A549 (cell line): ENCODE measurements around the gene GUK1. TPM values are rescaled to one million over a fixed set of nuclear protein-coding genes. Genes with fewer than 3 reads are reported as not detected.

Source experiments
- ATAC-seq, 2 experiments: fragments of 200-7000 bp in 1 of 2; fragments of >200 bp in 1 of 2; cut with Nextera tagmentation in 1 of 2; cut with Tn5 transposase in 1 of 2; 3 replicates each; pipeline versions ENCODE4 v1.8.0 to v1.9.1; 2018 to 2020; ENCODE audit warnings: mild to moderate bottlenecking in 1 of 2, moderate library complexity in 1 of 2
- CTCF ChIA-PET: fragments of 300-600 bp; sonication (Branson Sonifier 250); formaldehyde crosslinking; extraction: SDS; loops from one replicate; lab custom pipeline; 2021; ENCODE audit warnings: antibody characterized with exemption, inconsistent platforms; lab: Yijun Ruan, JAX
- POLR2A ChIA-PET: fragments of 350-600 bp; formaldehyde crosslinking; extraction: SDS; loops from one replicate; lab custom pipeline; 2021; ENCODE audit warnings: antibody characterized with exemption, inconsistent platforms; lab: Yijun Ruan, JAX
- DNase-seq, 2 experiments: peaks; one replicate each; pipeline versions ENCODE4 v3.0.0 to v3.0.0-alpha.2; 2011 to 2016; ENCODE audit warnings: low read depth in 1 of 2, low spot score in 1 of 2
- FAIRE-seq: peaks from 2 replicates; lab custom pipeline; 2011; peaks lifted over from hg19 to GRCh38; lab: Jason Lieb, UNC
- H3K27ac ChIP-seq, 2 experiments: fragments of >200 bp; sonication (Bioruptor Twin); formaldehyde crosslinking; 3 replicates each; pipeline ENCODE4 v1.5.1; 2016 to 2017
- H3K4me1 ChIP-seq: fragments of >200 bp; sonication (Bioruptor Twin); formaldehyde crosslinking; 3 replicates; pipeline ENCODE4 v1.6.1; 2016
- H3K4me2 ChIP-seq: fragments of >200 bp; sonication (Bioruptor Twin); formaldehyde crosslinking; 3 replicates; pipeline ENCODE4 v1.6.1; 2016
- H3K4me3 ChIP-seq: fragments of >200 bp; sonication (Bioruptor Twin); formaldehyde crosslinking; 3 replicates; pipeline ENCODE4 v1.5.1; 2016
- H3K9me3 ChIP-seq: fragments of >200 bp; sonication (Bioruptor Twin); formaldehyde crosslinking; 3 replicates; pipeline ENCODE4 v1.6.1; 2016
- BHLHE40 ChIP-seq: IDR thresholded peaks from 2 replicates; pipeline ENCODE4 v1.6.1; 2012; ENCODE audit warnings: low read depth, low read length, inconsistent platforms
- CBX2 ChIP-seq: fragments of 200-600 bp; sonication (generic); IDR thresholded peaks from 2 replicates; pipeline ENCODE4 v1.6.1; 2016; ENCODE audit warnings: low read depth, mild to moderate bottlenecking, borderline replicate concordance
- CHD2 ChIP-seq: fragments of 150-350 bp; IDR thresholded peaks from 2 replicates; pipeline ENCODE4 v1.6.1; 2014; ENCODE audit warnings: low read length; ENCODE audit not compliant: partially characterized antibody
- CHD4 ChIP-seq: fragments of 200-600 bp; sonication (generic); IDR thresholded peaks from 2 replicates; pipeline ENCODE4 v1.6.1; 2016; ENCODE audit warnings: antibody characterized with exemption, mild to moderate bottlenecking, borderline replicate concordance
- E2F6 ChIP-seq: IDR thresholded peaks from 2 replicates; pipeline ENCODE4 v1.6.1; 2012; ENCODE audit warnings: low read depth, borderline replicate concordance
- EHF ChIP-seq: fragments of 250-450 bp; sonication (Bioruptor Pico); IDR thresholded peaks from 2 replicates; pipeline ENCODE4 v1.5.0; 2020; ENCODE audit warnings: mild to moderate bottlenecking
- EHMT2 ChIP-seq: fragments of 200-600 bp; sonication (generic); IDR thresholded peaks from 2 replicates; pipeline ENCODE4 v1.6.1; 2016; ENCODE audit warnings: antibody characterized with exemption, low read depth, mild to moderate bottlenecking, moderate library complexity
- GATA3 ChIP-seq: IDR thresholded peaks from 2 replicates; pipeline ENCODE4 v1.6.1; 2012; ENCODE audit warnings: borderline replicate concordance
- HOXA7 ChIP-seq: fragments of 250-450 bp; sonication (Bioruptor Pico); IDR thresholded peaks from 2 replicates; pipeline ENCODE4 v1.5.0; 2020; ENCODE audit warnings: mild to moderate bottlenecking, moderate library complexity
- JUNB ChIP-seq: fragments of >200 bp; sonication (Bioruptor Twin); formaldehyde crosslinking; IDR thresholded peaks from 2 replicates; pipeline ENCODE4 v1.6.1; 2016
- KDM1A ChIP-seq: fragments of 200-600 bp; sonication (generic); IDR thresholded peaks from 2 replicates; pipeline ENCODE4 v1.6.1; 2016; ENCODE audit warnings: low read depth, mild to moderate bottlenecking
- MAFK ChIP-seq: fragments of 450-650 bp; IDR thresholded peaks from 2 replicates; pipeline ENCODE4 v1.6.1; 2014; ENCODE audit not compliant: partially characterized antibody
- PBX3 ChIP-seq: IDR thresholded peaks from 2 replicates; pipeline ENCODE4 v1.6.1; 2012
- PHF8 ChIP-seq: fragments of 200-600 bp; sonication (generic); IDR thresholded peaks from 2 replicates; pipeline ENCODE4 v1.6.1; 2016; ENCODE audit warnings: low read depth, mild to moderate bottlenecking, antibody characterized with exemption, moderate library complexity, borderline replicate concordance
- RAD21 ChIP-seq, 2 experiments: fragments of >200 bp in 1 of 2; sonication (Bioruptor Twin) in 1 of 2; formaldehyde crosslinking in 1 of 2; IDR thresholded peaks in 1 of 2; conservative IDR thresholded peaks in 1 of 2; 2 replicates in 1 of 2; 3 replicates in 1 of 2; pipeline ENCODE4 v1.6.1; 2012 to 2018; ENCODE audit warnings: inconsistent platforms in 1 of 2
- RCOR1 ChIP-seq: fragments of 150-350 bp; IDR thresholded peaks from 2 replicates; pipeline ENCODE4 v1.6.1; 2014; ENCODE audit warnings: antibody characterized with exemption, low read length, low read depth
- RFX5 ChIP-seq: fragments of 450-650 bp; IDR thresholded peaks from 2 replicates; pipeline ENCODE4 v1.7.1; 2014; ENCODE audit warnings: antibody characterized with exemption, mild to moderate bottlenecking, moderate library complexity
- SREBF2 ChIP-seq: fragments of 450-650 bp; IDR thresholded peaks from 2 replicates; pipeline ENCODE4 v1.6.1; 2014; ENCODE audit warnings: mild to moderate bottlenecking, moderate library complexity
- USF2 ChIP-seq: fragments of 450-650 bp; IDR thresholded peaks from 2 replicates; pipeline ENCODE4 v1.6.1; 2014; ENCODE audit warnings: antibody characterized with exemption
- ZFP36 ChIP-seq: fragments of 450-650 bp; IDR thresholded peaks from 2 replicates; pipeline ENCODE4 v1.6.1; 2014; ENCODE audit warnings: borderline replicate concordance; ENCODE audit not compliant: partially characterized antibody
- ZNF302 ChIP-seq: fragments of 250-450 bp; sonication (Bioruptor Pico); IDR thresholded peaks from 2 replicates; pipeline ENCODE4 v1.9.0; 2021; ENCODE audit warnings: inconsistent platforms, mild to moderate bottlenecking, moderate library complexity
- ZSCAN20 ChIP-seq: fragments of 250-450 bp; sonication (Bioruptor Pico); IDR thresholded peaks from 2 replicates; pipeline ENCODE4 v1.8.0; 2022; ENCODE audit warnings: mild to moderate bottlenecking, moderate library complexity
- WGBS: methylation state at CpG from one replicate; pipeline ENCODE4 v1.1.6; 2017; ENCODE audit errors: missing lambda C conversion rate; 5-methylcytosine and 5-hydroxymethylcytosine counted together
- polyA plus RNA-seq, 4 experiments: library from polyadenylated mRNA; depleted of rRNA in 3 of 4; stranded (reverse); fragments of >200 nt; fragmentation: RNase III in 1 of 4; extraction: RNeasy Plus Mini Kit Qiagen cat#74134 plus additional on column Dnase treatment in 1 of 4; gene quantifications; 2 replicates in 3 of 4; 3 replicates in 1 of 4; pipeline ENCODE4 v1.2.3, GENCODE V29; 2011 to 2017
- TF ChIP-seq, protein P1 (sequence below): IDR thresholded peaks from 2 replicates; pipeline ENCODE4 v1.6.1; 2012
- TF ChIP-seq, protein P2 (sequence below): fragments of >200 bp; sonication (Bioruptor Twin); formaldehyde crosslinking; IDR thresholded peaks from 3 replicates; pipeline ENCODE4 v1.6.1; 2016
- TF ChIP-seq, protein P3 (sequence below): fragments of >200 bp; sonication (Bioruptor Twin); formaldehyde crosslinking; IDR thresholded peaks from 2 replicates; pipeline ENCODE4 v1.6.1; 2016

GUK1 gene
- polyA plus RNA-seq, 2 of the 4 experiments (the other 2 are of a cell fraction), result 88.9 to 106 TPM

DNA sequence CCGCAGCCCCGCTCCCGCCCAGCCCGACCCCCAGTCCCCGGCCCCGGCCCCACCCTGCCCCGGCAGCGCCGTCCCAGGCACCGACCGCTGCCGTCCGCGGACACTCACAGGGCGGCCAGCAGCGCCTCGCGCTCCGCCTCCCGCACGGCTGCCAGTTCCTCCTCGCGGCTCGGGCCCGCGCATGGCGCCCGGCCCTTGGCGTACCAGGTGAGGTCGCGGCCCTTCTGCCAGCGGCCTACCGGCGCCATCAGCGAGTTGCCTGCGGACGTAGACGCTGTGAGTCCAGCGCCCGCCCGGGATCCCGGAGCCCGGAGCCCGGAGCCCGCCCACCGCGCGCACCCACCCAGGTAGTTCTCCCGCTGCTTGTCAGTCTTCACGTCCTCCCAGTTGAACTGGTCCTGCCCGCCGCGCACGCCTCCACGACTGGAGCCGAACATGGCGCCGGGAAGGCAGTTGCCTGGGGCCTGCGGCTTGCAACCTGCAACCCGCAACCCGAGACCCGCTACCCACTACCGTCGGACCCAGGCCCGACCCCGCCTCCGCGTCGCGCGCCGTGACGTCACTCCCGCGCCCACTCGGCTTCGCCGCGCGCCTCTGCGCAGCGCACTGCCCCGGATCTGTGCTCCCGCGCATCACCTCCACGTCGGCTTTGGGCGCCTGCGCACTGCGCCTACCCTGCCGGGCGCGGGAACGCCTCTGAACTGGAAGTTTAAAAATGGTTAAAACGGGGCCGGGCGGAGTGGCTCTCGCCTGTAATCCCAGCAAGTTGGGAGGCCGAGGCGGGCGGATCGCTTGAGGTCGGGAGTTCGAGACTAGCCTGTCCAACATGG, 37.1 kb upstream of the GUK1 start, which contains the start of gene C1orf35 (continued):
- TF ChIP-seq ZNF302 (no peak), GATA3 (peak; percentile 35; the same call in 1 of the 2 replicates), RFX5 (peak; percentile 55; the same call in 1 of the 2 replicates), PHF8 (peak; percentile 90)
- TF ChIP-seq, protein P1, sequence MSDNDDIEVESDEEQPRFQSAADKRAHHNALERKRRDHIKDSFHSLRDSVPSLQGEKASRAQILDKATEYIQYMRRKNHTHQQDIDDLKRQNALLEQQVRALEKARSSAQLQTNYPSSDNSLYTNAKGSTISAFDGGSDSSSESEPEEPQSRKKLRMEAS, result peak; percentile 94
- TF ChIP-seq, protein P2, sequence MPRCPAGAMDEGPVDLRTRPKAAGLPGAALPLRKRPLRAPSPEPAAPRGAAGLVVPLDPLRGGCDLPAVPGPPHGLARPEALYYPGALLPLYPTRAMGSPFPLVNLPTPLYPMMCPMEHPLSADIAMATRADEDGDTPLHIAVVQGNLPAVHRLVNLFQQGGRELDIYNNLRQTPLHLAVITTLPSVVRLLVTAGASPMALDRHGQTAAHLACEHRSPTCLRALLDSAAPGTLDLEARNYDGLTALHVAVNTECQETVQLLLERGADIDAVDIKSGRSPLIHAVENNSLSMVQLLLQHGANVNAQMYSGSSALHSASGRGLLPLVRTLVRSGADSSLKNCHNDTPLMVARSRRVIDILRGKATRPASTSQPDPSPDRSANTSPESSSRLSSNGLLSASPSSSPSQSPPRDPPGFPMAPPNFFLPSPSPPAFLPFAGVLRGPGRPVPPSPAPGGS, result peak; percentile 53; the same call in 1 of the 3 replicates
- TF ChIP-seq, all 56 proteins: peak for 11

DNA sequence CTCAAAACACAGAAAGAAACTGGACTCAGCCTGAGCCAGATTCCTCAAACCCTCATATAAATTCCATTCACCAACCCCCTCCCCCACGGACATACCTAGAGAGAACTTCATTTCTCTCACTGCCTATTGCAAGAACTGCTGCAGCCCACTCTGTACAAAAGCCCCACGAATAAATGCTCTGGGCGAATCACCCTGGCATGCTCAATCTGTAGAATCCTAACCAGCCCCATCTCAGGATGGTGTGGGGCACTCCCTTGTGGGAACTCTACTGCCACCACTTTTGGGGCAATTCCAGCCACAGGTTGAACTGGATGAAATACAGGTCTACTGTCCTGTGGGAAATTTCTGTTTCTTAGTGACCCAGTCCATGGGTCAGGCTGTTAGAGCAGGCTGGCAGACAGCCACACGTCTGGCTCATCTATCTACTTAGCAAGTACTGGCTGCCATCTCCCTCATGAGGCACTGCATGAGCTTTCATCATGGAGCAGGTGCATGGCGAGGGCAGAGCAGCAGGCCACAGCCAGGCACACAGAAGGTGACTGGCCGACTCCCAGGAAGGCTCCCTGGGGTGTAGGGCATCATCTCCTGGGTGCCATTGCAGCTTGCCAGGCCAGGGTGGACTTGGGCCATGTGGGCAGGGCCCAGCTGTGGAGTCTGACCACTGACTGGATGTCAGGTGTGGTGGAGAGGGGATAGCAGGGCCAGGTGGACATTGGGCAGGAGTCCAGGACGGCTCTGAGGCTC, 35.4 kb upstream of the GUK1 start:
- CTCF ChIA-PET, result interaction anchor here (0.7 to 2.7 kb wide), 3 partner anchors 14 to 26 kb away, joined by 3 to 9 read pairs (median 3); no protein-coding TSS in a partner anchor
- FAIRE-seq, result no peak

DNA sequence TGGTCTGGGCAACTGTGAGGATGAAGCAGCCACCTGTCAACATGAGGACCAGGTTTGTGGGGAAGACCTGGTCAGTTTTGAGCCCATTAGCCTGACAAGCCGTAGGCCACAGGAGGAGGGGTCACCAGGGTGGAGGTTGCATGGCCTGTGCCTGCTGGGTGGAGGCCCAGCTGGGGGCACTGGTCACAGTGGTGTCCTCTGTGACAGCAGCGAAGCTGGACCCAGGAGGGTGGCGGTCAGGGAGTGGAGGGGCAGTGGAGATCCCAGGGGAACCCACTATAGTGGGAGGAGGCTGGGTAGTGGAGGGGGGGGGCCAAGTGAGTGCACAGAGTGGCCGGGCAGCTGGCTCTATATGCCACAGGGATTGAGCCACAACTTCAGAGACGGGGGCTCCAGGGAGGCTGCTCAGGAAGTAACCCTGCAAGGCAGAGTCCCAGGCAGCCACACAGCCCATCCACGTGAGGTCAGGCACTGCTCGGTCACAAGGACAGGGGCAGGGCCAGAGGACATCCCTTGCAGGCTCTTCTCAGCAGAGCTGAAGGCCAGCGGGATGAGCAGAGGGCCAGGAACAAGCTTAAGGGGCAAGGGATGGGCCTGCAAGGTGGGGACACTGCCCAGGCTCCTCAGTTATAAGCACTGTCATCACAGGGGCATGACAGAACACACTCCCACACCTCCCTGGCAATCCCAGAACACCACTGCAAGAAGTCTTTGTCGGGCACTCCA, 34.6 kb upstream of the GUK1 start:
- TF ChIP-seq USF2, result no peak
- no peak for TF ChIP-seq E2F6
- TF ChIP-seq PHF8, result no peak
- TF ChIP-seq ZFP36, result no peak
- no peak for TF ChIP-seq MAFK
- TF ChIP-seq, protein P3, sequence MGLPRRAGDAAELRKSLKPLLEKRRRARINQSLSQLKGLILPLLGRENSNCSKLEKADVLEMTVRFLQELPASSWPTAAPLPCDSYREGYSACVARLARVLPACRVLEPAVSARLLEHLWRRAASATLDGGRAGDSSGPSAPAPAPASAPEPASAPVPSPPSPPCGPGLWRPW, result no peak
- TF ChIP-seq SREBF2, result no peak
- no peak for TF ChIP-seq CHD4
- TF ChIP-seq EHMT2, result no peak
- TF ChIP-seq KDM1A, result no peak
- CTCF ChIA-PET, result interaction anchor here (0.7 to 2.7 kb wide), 4 partner anchors 15 to 409 kb away, joined by 3 to 9 read pairs (median 4); no protein-coding TSS in a partner anchor

More for the DNA sequence above, 35.4 kb upstream of the GUK1 start:
- POLR2A ChIA-PET, result no interaction called here
- H3K4me2 ChIP-seq, result no peak overlapping the region
- TF ChIP-seq HOXA7 (CRISPR knock-in tag) (no peak), BHLHE40 (no peak), ZSCAN20 (CRISPR knock-in tag) (no peak), CBX2 (no peak), ZFP36 (no peak), RCOR1 (no peak), RAD21 (conservative IDR thresholded peaks at IDR 0.05 in 1 of 2, IDR thresholded peaks at IDR 0.05 in 1 of 2) (no peak), PBX3 (no peak), EHF (no peak), JUNB (no peak), CHD2 (no peak), GATA3 (no peak), KDM1A (no peak)
- 77% methylated on average over 6 of the region's 7 CpGs for WGBS
- no peaks in the 10 kb centered on the region for H3K9me3 ChIP-seq
- no peak for DNase-seq
- no peak overlapping the region for H3K27ac ChIP-seq
- H3K4me1 ChIP-seq, result peaks cover 16% of the 10 kb centered on the region; the same call in 2 of the 3 replicates
- H3K4me3 ChIP-seq, result no peak overlapping the region
- no peak for ATAC-seq

More for the DNA sequence above, 34.6 kb upstream of the GUK1 start:
- Histone ChIP-seq H3K9me3 (no peaks in the 10 kb centered on the region), H3K27ac (no peak overlapping the region), H3K4me3 (no peak overlapping the region), H3K4me1 (peaks cover 21% of the 10 kb centered on the region), H3K4me2 (no peak overlapping the region)
- no peak for ATAC-seq
- POLR2A ChIA-PET, result interaction anchor here (1.4 kb wide), 1 partner anchor 15 kb away, joined by 3 read pairs; no protein-coding TSS in a partner anchor
- DNase-seq, result no peak
- 94% methylated on average over 7 of the region's 9 CpGs for WGBS
- FAIRE-seq, result no peak
